HG02943 (cell line): ENCODE measurements around the gene DMPK.

Source experiments
- ATAC-seq: cut with Tn5 transposase; IDR thresholded peaks from one replicate; pipeline ENCODE4 v1.9.1; 2021; ENCODE audit warnings: mild to moderate bottlenecking, low read depth, moderate library complexity; ENCODE audit not compliant: unreplicated experiment

The DMPK gene

DNA sequence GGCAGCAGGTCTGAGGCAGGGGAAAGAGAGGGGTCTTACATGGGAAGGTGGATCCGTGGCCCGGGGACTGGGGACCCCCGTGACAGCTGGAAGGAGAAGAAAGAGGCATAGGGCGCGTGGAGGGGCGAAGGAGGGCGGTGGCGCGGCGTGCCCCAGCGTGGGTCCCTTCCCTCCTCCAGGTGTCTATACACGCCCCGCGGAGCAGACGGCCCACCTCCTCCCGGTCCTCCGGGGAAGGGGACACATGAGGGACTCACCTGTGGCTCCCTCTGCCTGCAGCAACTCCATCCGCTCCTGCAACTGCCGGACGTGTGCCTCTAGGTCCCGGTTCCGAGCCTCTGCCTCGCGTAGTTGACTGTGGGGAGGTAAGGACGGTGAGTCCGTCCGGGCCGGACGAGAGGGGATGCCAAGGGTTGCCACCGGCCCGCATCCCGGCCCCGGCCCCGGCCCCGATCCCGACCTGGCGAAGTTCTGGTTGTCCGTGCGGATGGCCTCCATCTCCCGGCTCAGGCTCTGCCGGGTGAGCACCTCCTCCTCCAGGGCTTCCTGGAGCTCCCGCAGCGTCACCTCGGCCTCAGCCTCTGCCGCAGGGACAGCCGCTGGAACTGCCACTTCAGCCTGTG lies 10.9 kb downstream of the DMPK start:
- ATAC-seq = no peak

DNA sequence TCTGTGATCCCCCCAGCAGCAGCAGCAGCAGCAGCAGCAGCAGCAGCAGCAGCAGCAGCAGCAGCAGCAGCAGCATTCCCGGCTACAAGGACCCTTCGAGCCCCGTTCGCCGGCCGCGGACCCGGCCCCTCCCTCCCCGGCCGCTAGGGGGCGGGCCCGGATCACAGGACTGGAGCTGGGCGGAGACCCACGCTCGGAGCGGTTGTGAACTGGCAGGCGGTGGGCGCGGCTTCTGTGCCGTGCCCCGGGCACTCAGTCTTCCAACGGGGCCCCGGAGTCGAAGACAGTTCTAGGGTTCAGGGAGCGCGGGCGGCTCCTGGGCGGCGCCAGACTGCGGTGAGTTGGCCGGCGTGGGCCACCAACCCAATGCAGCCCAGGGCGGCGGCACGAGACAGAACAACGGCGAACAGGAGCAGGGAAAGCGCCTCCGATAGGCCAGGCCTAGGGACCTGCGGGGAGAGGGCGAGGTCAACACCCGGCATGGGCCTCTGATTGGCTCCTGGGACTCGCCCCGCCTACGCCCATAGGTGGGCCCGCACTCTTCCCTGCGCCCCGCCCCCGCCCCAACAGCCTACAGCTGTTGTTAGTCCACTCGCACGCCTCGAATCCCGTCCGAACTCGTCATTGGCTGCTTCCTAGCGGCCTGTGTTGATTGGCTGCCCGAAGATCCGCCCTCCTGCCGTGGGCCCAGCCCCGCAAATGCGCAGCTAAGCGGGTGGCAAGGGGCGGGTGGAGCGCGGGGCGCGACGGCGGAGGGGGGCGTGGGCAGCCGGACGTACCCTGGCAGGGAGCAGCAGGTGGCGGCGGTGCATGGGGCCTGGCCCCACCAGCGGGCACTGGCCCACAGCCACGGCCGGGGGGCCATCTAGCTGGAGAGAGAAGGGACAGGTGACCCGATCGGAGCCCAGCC lies 11.8 kb downstream of the DMPK start:
- peak; percentile 52 for ATAC-seq

DNA sequence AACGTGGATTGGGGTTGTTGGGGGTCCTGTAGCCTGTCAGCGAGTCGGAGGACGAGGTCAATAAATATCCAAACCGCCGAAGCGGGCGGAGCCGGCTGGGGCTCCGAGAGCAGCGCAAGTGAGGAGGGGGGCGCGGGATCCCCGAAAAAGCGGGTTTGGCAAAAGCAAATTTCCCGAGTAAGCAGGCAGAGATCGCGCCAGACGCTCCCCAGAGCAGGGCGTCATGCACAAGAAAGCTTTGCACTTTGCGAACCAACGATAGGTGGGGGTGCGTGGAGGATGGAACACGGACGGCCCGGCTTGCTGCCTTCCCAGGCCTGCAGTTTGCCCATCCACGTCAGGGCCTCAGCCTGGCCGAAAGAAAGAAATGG lies 12.5 kb downstream of the DMPK start:
- ATAC-seq = no peak

DNA sequence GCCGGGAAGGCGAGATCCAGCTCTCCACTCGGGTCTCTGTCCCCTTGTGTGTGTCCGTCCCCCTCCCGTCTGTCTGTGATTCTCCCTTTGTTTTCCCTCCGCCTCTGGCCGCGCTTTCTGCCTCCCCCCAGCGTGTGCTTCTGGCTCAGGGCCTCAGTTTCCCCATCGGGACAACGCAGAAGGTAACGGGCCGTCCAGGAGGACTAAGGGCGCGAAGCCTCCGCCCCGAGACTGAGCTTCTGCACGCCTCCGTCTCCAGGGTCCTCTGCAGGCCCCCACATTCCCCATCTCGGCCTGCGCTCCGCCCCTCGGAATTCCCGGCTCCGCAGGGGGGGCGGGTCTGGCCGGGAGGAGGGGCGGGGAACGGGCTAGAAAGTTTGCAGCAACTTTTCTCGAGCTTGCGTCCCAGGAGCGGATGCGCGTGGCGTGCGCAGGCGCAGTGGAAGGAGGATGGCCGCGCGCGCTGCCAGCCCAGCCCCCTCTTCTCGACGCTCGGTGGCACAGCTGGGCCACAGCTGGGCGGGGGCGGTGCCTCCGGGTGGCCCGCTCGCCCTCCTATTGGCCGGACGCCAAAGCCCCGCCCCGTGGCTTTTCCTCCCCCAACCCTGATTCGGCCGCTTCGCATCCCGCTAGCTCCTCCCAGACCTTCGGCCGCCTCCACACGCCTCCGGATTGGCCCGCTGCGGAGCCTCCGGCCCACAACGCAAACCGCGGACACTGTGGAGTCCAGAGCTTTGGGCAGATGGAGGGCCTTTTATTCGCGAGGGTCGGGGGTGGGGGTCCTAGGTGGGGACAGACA lies 13.1 kb downstream of the DMPK start, which contains the start of gene SIX5:
Gene SIX5 (minus strand): TSS at position 269 of the 799 bp plus-strand sequence. CDS start 408 bp downstream, outside the sequence.
- ATAC-seq = peak; percentile 42

DNA sequence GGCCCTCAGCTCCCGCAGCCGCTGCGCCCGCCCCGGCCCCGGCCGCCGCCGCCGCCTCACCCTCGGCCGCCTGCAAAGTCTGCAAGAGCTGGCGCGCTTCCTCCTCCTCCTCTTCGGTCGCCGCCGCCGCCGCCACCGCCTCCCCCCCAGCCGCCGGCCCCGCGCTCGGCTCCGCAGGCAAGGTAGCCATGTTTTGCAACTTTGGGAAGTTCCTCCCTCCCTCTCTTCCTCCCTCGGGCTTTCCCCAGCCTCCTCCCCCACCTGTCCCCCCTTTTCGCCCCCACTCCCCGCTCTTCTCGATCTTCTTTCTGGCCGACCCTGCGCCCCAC lies 13.7 kb downstream of the DMPK start:
- no peak for ATAC-seq

DNA sequence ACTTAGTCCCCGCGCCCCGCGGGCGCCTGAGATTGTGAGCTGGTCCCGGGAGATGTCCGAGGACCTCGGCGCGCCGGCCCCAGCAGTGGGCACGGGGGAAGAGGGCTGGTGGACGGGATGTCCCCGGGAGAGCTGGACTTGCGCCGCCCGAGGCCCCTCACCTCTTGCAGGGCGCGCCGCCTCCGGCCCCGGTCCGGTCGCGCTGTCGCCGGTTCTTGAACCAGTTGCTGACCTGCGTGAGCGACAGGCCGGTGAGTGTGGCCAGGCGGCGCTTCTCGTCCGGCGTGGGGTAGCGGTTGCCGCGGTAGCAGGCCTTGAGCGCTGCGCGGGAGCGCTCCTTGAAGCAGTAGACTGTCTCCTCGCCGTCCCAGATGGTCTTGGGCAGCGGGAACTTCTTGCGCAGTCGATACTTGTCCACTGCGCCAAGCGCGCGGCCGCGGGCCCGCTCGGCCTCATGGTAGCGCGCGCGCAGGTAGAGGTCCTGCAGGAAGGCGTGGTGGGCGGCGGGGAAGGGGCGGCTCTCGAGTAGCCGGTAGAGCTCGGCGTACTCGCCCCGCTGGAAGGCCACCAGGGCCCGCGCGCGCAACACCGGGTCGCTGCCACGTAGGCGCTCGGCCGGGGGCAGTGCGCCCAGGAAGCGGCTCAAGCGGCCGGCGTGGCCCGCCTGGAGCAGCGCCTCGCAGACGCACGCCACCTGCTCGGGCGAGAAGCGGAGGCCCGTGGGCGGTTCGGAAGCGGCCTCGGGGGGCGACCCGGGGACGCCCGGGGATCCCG lies 14.2 kb downstream of the DMPK start:
- no peak for ATAC-seq

DNA sequence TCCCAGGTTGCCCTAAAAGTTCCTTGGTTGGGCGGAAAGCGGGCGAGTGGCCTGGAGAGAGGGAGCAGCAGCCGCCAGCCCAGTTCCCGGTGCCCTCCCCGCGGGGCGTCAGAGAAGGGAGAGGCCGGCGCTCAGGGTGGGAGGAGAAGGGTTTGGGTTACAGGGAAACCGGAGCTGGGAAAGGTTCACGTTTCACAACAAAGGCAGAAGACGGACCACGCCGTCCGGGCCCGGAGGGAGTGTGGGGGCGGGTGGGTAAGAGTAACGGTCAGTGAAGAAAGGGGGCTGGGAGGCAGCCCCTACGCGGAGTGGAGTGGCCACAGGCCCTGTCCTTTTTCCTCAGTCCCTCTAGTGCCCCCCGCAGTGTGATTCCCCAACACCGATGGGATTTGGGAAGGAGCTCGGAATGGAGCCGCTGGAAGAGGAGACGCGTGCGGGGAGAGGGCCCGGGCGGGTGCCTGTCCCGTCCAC lies 14.8 kb downstream of the DMPK start:
- no peak for ATAC-seq

DNA sequence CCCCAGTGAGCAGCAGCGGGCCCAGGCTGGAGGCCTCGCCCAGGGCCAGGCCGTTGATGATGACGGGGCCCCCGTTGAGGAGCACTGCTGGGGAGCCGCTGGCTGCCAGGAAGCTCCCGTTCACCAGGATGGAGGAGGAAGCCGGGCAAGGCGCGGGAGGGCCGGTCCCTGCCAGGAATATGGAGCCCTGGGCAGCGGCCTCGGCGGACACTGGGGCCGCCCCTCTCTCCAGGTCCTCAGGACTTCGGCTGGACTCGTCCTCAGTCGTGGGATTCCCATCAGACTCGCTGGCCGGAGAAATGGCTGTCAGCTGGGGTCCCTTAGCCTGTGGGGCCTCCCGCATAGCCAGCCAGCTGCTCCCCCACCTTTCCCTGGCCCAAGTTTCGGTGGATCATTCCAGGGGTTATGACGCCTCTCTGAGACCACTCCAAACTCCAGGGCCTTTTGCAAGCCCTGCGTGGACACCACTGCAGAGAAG lies 15.4 kb downstream of the DMPK start:
- no peak for ATAC-seq

DNA sequence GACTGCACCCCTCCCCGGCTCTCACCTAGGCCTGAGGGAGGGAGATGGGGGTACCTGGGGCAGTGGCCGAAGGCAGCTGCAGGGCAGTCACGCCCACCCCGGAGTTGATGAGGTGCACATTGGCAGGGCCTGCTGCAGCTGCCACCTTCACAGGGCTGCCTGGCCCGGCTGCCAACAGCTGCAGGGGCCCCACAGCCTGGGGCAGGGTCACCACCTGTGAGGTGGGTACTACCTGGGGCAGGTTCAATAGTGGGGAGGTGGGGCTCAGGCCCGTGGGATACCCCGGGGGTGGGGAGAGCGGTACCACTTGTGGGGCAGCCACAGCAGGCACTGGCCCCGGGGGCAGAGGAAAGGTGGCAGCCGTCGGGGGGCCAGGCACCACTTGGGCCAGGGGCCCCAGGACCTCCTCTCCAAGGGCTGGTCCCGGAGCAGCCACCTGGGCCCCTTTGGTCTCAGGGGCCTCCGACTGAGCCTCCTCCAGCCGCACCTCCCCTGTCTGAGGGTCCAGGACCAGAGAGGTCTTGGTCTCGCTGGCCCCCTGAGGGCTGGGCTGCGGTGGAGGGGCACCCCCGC lies 15.9 kb downstream of the DMPK start:
- ATAC-seq = no peak

DNA sequence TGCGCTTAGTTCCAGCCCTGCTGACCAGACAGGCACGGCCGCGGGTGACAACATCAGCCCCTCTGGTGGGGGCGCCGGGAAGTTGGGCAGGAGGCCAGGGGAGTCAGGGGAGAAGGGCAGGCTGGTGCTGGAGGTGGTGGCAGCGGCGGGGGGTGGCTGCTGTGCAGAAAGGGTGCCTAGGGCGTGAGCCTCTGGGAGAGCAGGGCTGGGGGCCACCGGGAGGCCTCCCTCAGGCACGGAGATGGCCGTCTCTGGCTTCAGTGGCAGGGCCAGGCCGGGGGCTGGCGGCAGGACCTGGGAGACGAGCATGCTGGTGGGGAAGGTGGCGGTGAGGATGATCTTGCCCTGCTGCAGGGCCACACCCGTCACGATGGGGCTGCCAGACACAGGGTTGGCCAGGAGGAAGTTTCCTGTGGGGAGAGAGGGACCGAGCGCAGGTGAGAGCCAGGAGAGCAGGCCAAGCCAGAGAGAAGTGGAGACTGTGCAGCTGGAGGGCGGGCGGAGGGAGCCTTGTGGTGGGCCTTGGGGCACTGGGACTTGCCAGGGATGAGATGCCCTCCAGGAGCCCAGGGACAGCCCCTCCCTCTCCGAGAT lies 16.5 kb downstream of the DMPK start:
- no peak for ATAC-seq

DNA sequence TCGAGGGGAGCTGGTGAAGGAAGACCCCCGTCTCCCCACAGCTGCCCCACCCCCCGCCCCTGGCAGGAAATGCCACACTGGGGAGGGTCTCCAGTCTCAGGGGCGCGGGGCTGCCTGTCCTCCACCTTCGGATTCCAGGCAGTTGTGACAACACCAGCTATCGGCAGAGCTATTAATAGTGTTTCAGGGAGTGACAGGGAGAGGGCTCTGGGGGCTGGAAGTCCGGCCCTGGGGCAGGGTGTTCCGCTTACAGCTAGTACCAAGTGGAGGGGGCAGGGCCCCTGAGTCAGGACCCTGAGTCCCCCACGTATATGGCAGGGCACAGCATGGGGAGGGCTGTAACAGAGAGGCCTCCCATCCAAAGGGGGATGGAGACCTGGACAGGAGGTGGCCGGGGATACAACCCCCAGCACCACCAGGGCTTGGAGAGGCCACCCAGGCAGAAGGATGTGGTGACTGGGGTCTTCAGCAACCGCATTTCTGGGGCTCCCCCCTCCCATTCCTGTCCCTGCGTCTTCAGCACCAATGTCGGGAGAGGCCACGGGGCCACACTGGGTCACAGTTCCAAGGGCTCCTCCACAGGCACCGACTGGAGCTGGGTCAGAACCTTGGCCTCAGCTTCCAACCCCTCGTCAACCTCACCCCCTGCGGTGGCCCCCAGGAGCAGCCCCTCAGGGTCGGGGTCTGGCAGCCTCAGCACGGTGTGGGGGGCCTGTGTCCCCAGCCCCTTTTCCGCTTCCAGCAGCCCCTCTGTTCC lies 17.2 kb downstream of the DMPK start:
- no peak for ATAC-seq

DNA sequence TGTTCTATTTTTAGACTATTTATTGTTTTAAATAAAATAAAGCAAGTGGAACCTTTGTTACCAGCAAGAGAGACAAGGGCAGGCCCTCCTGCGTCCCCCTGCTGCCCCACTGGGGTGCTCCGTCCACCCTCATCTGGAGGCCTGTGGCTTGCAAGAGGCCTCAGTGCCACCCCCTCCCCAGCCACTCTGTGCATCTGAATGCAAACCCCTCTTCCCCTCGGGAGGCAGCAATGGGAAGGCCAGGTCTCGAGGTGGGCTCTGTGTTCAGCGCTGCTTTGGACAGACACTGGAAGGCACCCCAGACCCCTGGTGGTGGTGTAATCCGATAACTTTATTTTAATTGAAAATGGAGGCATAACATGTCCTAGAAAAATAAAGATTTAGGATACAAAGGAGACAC lies 17.8 kb downstream of the DMPK start:
- no peak for ATAC-seq

DNA sequence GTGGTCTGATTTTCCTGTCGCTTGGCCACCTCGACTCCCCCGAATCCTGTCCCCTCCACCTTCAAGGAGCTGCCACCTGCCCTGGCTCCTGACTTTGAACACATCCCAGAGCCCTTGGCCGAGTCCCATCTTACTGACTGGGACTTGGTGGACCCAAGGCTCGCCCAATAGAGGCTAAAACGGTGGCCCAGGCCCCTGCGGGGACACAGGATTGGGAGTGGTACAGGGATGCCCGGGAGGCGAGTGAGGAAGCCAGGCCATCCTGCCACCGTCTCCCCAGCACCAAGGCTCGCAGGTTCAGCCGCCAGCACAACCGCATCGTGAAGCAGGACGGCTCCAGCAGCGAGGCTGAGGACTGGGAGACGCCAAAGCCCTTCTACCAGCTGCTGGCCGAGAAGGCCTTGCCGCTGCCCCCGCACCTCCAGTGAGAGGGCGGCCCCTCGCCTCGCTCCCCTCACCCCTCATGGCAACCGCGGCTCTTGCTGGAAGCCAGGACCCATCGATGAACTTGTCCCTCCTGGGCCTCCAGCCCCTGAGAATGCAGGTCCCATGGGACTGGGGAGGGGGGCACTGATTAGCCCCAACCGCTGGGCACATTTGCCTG lies 18.5 kb downstream of the DMPK start:
- ATAC-seq = no peak

DNA sequence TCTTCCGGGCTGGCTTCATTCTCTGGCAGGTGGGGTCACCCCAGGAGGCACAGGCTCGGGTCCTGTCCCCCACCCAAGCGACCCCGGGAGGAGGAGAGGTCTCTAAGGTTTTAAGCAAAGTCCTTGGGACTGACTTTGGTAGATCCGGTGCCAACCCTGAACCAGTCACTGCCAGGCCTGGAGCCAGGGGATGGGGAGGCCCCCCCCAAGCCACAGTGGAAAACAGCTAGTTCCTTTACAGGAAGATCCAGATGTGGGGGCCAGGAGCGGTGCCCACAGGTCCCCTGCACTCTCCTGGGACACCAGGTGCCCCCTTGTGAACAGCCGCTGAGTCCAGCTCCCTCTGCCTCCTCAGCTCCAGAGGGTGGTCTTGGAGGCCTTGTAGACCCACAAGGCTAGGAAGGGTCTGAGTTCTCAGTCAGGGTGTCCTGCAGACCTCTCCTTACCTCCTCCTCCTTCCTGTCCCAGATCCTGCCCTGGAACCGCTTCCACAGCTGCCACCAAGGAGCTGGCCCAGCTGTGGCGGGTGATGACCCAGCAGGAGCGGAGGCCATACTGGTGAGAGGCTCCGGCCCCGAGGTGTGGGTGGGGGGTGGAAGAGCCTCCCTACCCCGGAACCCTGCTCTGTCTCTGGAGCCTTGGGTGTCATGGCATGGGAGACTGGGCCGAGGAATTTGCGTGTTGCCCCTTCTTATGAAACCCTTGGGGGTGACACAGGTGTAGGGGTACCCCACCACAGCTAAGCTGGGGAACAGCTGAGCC lies 19.2 kb downstream of the DMPK start:
- no peak for ATAC-seq

DNA sequence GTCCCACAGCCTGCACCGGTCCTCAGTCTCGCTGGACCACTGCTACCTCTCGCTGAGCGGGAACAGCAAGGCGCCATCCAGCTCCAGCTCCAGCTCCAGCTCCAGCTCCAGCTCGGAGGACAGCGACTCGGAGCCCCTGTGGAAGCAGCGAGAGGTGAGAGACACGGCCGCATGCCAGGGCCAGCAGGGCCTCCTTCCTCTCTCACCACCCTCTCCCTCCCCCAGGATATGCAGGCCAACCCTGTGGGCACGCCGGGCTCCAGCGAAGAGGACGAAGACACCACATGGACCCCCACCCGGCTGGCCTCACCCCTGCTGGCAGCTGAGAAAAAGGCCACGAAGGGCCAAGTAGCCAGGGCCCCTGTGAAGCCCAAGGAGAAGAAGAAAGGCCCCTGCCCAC lies 20.6 kb downstream of the DMPK start:
- ATAC-seq = no peak

DNA sequence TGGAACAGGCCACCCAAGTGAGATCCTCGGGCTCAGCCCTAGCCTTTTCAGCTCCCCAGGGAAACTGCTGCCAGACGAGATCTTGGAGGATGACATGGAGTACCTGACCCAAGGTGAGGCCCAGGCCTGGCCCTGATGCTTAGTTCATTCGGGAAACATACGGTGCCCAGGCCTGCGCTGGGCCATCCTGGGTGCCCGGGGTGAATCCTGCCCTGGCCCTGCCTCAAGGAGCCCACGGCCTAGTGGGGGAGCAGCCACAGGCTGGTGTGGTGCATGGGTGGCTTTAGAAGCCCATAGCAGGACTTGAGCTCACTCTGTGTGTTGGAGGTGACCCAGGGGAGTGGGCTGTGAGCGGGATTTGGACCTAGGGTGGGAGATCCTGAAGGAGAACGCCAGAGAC lies 23.4 kb downstream of the DMPK start:
- no peak for ATAC-seq

DNA sequence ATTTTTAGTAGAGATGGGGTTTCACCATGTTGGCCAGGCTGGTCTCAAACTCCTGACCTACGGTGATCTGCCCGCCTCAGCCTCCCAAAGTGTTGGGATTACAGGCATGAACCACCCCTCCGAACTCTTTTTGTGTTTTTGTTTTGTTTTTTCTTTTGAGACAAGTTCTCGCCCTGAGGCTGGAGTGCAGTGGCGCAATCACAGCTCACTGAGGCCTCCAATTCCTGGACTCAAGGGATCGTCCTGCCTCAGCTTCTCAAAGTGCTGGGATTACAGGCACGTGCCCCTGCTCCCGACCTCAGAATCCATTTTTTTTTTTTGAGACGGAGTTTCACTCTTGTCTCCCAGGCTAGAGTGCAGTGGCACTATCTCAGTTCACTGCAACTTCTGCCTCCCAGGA lies 24.6 kb downstream of the DMPK start:
- no peak for ATAC-seq

DNA sequence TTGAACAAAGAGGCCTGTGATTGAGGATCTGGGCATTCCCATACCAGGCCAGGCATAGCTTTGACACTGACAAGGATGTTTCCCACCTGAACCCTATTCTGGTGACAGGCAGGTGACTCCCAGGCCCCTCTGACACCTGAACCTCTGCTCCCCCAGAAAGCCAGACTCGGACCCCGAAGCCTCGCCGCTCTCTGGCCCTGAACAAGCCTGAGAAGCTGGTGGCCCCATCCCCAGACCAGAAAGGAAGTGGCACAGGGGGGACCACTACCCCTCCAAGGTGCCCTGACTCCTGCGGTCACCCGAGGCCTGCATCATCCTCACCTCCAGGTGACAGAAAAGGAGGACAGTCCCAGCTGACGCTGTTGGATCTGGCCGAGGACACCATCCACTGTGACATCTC lies 28.0 kb downstream of the DMPK start:
- no peak for ATAC-seq
